ENCODE data around the gene CEP120.
A peak's percentile ranks its signal among the peaks of the same experiment; 100 is the strongest.
"Not testable (repeated sequence)": the region's sequence is repeated elsewhere in the genome, so short reads cannot be mapped to it uniquely, and the experiment has no call there.

The CEP120 gene

DNA sequence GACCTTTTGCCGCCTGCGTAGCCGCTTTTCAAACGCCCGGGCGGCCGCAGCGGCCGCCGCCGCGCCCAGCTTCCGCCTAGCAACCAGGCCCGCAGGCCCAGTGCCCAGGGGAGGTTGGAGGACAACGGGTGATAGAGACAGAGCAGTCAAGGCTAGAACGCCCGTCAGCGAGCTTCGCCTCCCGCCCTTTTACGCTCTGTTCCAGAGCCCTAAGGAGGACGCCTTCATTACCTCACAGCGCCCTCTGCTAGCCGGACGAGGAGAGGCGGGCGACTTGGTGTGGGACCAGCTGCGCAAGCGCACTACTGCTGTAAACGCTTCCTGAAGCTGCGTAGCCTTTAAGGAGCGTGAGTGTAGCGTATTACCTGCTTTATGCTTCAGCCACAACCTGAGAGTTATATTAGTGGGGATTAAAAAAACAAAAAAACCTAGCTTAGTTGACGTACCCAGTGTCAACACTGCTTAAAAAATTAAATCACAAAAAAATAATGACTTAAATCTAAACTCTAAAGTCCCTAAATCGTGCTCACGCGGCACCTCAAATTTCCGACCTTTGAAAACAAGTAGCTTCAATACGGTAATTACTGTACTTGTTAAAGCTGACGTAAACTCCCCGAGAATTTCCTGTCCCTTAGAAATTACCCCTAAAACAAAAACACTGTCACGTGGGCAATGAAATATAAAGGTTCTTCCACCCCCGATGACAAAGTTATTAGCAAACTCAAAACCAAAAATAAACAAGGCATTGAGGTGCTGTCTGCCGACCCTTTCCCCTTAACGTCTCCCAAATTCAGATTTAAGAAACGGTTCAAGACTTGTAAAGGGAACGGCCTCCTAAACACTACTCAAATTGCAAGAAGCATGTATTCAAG, at the start of gene CEP120:
Gene CEP120 (minus strand): TSS at position 126 of the 872 bp plus-strand sequence. CDS start 405 bp downstream, outside the sequence.
- H3K9me3 ChIP-seq (ENCODE audit: low read length): no peaks in the 10 kb centered on the region
- peak within 1 kb of the TSS; percentile 67 for H3K27ac ChIP-seq (ENCODE audit: low read depth, low read length)
- H3K9ac ChIP-seq (ENCODE audit: low read length): peak within 1 kb of the TSS; percentile 68
- peak within 1 kb of the TSS; percentile 79 to 94 for H3K4me3 ChIP-seq (ENCODE audit: low read depth in 1 of 2, low read length in 2 of 2)
- H3K27me3 ChIP-seq (ENCODE audit: control insufficient read depth in 1 of 2, insufficient read depth in 2 of 2, low read length in 2 of 2): no peaks in the 10 kb centered on the region
- peaks cover 7% of the 10 kb centered on the region for H3K4me1 ChIP-seq (ENCODE audit: insufficient read depth, low read length)
- H3K36me3 ChIP-seq (ENCODE audit: insufficient read depth, low read length): peaks cover under 1% of the 10 kb centered on the region

DNA sequence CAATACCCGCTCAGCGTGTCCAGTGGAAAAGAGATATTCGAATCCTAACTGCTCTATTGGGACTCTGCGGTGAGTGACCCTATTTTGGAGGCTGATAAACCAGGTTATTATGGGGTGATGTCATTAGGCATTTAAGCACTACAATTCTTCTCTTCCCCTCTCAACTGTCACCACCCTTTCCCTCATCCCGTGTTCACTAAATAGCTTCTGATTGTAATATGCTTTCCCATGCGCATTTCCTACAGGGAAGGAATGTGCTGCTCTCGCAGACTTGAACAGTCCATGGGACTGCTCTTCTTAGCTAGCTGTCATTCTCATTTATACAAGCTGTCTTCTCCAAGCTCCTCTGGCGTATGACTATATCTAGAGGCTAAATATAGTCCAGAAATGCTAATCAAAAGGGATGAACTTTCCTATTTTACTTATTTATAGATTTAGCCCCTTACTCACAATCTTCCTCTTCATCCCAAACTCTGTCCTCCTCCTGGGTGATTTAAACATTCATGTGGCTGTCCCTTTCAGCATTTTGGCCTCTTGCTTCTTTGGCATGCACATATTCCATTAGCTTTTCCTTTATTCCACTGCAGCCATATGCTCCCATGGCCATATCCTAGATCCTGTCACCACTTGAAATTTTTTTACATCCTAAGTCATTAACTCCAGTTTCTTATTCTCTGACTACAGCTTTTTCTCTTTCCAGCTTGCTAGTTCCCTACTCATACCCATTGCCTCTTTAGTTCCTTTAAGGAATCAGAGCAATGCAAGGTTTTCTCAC, 49.1 kb upstream of the CEP120 start:
- Histone ChIP-seq H3K36me3 (ENCODE audit: insufficient read depth, low read length) (no peaks in the 10 kb centered on the region), H3K9me3 (ENCODE audit: low read length) (no peaks in the 10 kb centered on the region), H3K27ac (ENCODE audit: low read depth, low read length) (no peak overlapping the region), H3K4me1 (ENCODE audit: insufficient read depth, low read length) (no peaks in the 10 kb centered on the region), H3K9ac (ENCODE audit: low read length) (no peak overlapping the region), H3K27me3 (ENCODE audit: control insufficient read depth in 1 of 2, insufficient read depth in 2 of 2, low read length in 2 of 2) (no peaks in the 10 kb centered on the region), H3K4me3 (ENCODE audit: low read depth in 1 of 2, low read length in 2 of 2) (no peak overlapping the region)

DNA sequence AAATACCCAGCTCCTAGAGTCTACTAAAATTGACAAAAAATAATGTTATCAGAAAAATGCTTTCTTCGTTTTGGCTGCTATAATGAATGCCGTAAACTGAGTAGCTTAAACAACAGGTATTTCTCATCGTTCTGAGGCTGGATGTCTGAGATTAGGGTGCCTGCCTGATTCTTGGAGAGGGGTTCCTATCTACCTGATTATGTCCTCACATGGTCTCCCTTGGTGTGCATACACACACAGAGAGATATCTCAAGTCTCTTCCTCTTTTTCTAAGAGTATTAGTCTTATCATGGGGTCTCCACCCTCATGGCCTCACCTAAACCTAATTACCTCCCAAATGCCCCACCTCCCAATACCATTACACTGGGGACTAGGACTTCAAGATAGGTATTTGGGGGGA, 48.2 kb upstream of the CEP120 start:
- no peak overlapping the region for H3K4me3 ChIP-seq (ENCODE audit: low read depth in 1 of 2, low read length in 2 of 2)
- no peak overlapping the region for H3K9ac ChIP-seq (ENCODE audit: low read length)
- H3K36me3 ChIP-seq (ENCODE audit: insufficient read depth, low read length): no peaks in the 10 kb centered on the region
- no peaks in the 10 kb centered on the region for H3K4me1 ChIP-seq (ENCODE audit: insufficient read depth, low read length)
- no peaks in the 10 kb centered on the region for H3K27me3 ChIP-seq (ENCODE audit: control insufficient read depth in 1 of 2, insufficient read depth in 2 of 2, low read length in 2 of 2)
- H3K27ac ChIP-seq (ENCODE audit: low read depth, low read length): no peak overlapping the region
- H3K9me3 ChIP-seq (ENCODE audit: low read length): no peaks in the 10 kb centered on the region

DNA sequence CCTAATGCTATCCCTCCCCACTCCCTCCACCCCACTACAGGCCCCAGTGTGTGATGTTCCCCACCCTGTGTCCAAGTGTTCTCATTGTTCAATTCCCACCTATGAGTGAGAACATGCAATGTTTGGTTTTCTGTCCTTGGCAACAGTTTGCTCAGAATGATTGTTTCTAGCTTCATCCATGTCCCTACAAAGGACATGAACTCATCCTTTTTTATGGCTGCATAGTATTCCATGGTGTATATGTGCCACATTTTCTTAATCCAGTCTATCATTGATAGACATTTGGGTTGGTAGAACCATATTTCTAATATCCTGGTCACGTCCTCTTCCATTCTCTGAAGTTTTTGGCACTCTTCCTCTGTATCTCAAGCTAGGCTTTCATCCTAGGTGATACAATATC, 43.6 kb upstream of the CEP120 start:
- H3K27ac ChIP-seq (ENCODE audit: low read depth, low read length); H3K4me1 ChIP-seq (ENCODE audit: insufficient read depth, low read length); H3K27me3 ChIP-seq (ENCODE audit: control insufficient read depth in 1 of 2, insufficient read depth in 2 of 2, low read length in 2 of 2); H3K4me3 ChIP-seq (ENCODE audit: low read depth in 1 of 2, low read length in 2 of 2); H3K9ac ChIP-seq (ENCODE audit: low read length); H3K36me3 ChIP-seq (ENCODE audit: insufficient read depth, low read length); H3K9me3 ChIP-seq (ENCODE audit: low read length): not testable (repeated sequence)

DNA sequence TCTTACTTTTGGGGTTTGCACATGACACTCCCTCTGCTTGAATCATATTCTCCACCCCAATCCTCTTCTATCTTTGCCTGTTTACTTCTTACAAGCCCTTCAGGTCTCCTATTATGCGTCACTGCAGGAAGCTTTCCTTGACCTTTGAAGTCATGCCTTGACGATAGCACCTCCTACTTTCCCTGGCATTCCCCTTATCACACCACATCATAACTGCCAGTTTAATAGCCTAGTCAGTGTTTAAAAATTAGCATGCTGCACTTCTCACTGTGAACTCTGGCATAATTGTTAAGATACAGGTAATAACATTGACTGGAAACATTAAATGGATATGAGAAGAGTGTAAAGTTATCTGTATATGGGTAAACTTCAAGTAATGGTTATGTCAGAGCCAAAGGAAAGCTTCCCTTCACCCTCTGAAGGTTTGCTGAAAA, 37.1 kb upstream of the CEP120 start:
- H3K27ac ChIP-seq (ENCODE audit: low read depth, low read length): no peak overlapping the region
- H3K4me3 ChIP-seq (ENCODE audit: low read depth in 1 of 2, low read length in 2 of 2): no peak overlapping the region
- no peaks in the 10 kb centered on the region for H3K9me3 ChIP-seq (ENCODE audit: low read length)
- no peak overlapping the region for H3K9ac ChIP-seq (ENCODE audit: low read length)
- no peaks in the 10 kb centered on the region for H3K4me1 ChIP-seq (ENCODE audit: insufficient read depth, low read length)
- H3K27me3 ChIP-seq (ENCODE audit: control insufficient read depth in 1 of 2, insufficient read depth in 2 of 2, low read length in 2 of 2): no peaks in the 10 kb centered on the region
- no peaks in the 10 kb centered on the region for H3K36me3 ChIP-seq (ENCODE audit: insufficient read depth, low read length)

DNA sequence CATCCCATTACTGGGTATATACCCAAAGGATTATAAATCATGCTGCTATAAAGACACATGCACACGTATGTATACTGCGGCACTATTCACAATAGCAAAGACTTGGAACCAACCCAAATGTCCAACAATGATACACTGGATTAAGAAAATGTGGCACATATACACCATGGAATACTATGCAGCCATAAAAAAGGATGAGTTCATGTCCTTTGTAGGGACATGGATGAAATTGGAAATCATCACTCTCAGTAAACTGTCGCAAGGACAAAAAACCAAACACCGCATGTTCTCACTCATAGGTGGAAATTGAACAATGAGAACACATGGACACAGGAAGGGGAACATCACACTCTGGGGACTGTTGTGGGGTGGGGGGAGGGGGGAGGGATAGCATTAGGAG, 35.8 kb upstream of the CEP120 start:
- not testable (repeated sequence) for H3K36me3 ChIP-seq (ENCODE audit: insufficient read depth, low read length); H3K4me1 ChIP-seq (ENCODE audit: insufficient read depth, low read length); H3K9ac ChIP-seq (ENCODE audit: low read length); H3K9me3 ChIP-seq (ENCODE audit: low read length); H3K4me3 ChIP-seq (ENCODE audit: low read depth in 1 of 2, low read length in 2 of 2); H3K27ac ChIP-seq (ENCODE audit: low read depth, low read length); H3K27me3 ChIP-seq (ENCODE audit: control insufficient read depth in 1 of 2, insufficient read depth in 2 of 2, low read length in 2 of 2)

DNA sequence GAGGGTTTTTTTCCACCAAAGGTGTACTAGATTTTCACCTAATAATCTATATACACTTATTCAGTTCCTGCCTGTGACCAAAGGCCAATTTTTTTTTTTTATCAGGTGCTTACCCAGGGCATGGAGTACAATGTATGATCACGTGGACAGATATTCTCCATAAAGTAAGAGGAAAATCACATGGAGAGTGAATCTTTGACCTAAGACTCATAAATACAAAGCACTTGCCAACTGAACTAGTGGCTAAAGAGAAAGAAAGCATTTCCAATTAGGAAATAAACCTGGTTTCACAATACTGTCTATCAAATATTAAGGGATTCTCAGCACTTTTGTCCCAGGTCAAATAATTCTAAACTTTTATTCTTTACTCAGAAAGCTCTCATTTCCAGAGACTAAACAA, 33.0 kb upstream of the CEP120 start:
- Histone ChIP-seq H3K4me1 (ENCODE audit: insufficient read depth, low read length) (no peaks in the 10 kb centered on the region), H3K9me3 (ENCODE audit: low read length) (no peaks in the 10 kb centered on the region), H3K36me3 (ENCODE audit: insufficient read depth, low read length) (no peaks in the 10 kb centered on the region), H3K27ac (ENCODE audit: low read depth, low read length) (no peak overlapping the region), H3K9ac (ENCODE audit: low read length) (no peak overlapping the region), H3K27me3 (ENCODE audit: control insufficient read depth in 1 of 2, insufficient read depth in 2 of 2, low read length in 2 of 2) (no peaks in the 10 kb centered on the region), H3K4me3 (ENCODE audit: low read depth in 1 of 2, low read length in 2 of 2) (no peak overlapping the region)

DNA sequence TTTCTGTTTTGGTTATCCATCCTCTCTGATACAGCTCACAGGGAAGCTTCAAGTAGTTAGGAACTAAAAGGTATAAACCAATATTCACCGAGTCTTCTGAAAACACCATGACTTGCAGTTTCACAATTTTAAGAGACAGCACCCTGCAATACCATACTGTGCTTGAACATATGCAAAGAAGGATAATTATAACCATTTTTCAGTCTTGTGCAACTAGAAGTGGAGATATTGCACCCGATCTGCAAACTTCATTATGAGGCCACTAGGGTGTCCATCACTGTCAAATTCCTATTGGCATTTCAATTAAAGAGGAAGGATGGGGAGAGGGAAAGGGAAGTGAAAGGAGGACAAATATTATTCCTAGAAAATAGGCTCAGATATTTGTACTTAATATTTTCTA, 32.4 kb upstream of the CEP120 start:
- no peak overlapping the region for H3K27ac ChIP-seq (ENCODE audit: low read depth, low read length)
- no peaks in the 10 kb centered on the region for H3K27me3 ChIP-seq (ENCODE audit: control insufficient read depth in 1 of 2, insufficient read depth in 2 of 2, low read length in 2 of 2)
- no peaks in the 10 kb centered on the region for H3K36me3 ChIP-seq (ENCODE audit: insufficient read depth, low read length)
- H3K4me3 ChIP-seq (ENCODE audit: low read depth in 1 of 2, low read length in 2 of 2): no peak overlapping the region
- H3K9me3 ChIP-seq (ENCODE audit: low read length): no peaks in the 10 kb centered on the region
- no peaks in the 10 kb centered on the region for H3K4me1 ChIP-seq (ENCODE audit: insufficient read depth, low read length)
- no peak overlapping the region for H3K9ac ChIP-seq (ENCODE audit: low read length)

DNA sequence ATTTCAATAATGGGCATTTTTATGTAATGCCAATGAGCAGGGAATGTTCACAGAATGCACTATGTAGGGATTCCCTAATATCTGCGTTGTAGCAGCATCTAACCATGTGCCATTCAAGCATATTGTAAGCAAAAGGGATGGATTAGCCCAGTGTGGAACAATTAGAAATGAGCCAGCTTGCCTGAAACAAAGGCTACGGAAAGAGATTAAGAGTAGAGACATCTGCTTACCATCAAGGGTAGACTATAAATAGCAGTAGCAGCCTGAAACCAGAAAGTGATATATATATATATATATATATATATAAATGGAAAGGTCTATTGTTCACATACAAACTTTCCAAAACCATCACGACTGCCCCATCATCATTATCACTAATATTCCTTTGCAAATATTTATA, 31.9 kb upstream of the CEP120 start:
- Histone ChIP-seq H3K36me3 (ENCODE audit: insufficient read depth, low read length) (no peaks in the 10 kb centered on the region), H3K4me3 (ENCODE audit: low read depth in 1 of 2, low read length in 2 of 2) (no peak overlapping the region), H3K9ac (ENCODE audit: low read length) (no peak overlapping the region), H3K4me1 (ENCODE audit: insufficient read depth, low read length) (no peaks in the 10 kb centered on the region), H3K27me3 (ENCODE audit: control insufficient read depth in 1 of 2, insufficient read depth in 2 of 2, low read length in 2 of 2) (no peaks in the 10 kb centered on the region), H3K27ac (ENCODE audit: low read depth, low read length) (no peak overlapping the region), H3K9me3 (ENCODE audit: low read length) (no peaks in the 10 kb centered on the region)

DNA sequence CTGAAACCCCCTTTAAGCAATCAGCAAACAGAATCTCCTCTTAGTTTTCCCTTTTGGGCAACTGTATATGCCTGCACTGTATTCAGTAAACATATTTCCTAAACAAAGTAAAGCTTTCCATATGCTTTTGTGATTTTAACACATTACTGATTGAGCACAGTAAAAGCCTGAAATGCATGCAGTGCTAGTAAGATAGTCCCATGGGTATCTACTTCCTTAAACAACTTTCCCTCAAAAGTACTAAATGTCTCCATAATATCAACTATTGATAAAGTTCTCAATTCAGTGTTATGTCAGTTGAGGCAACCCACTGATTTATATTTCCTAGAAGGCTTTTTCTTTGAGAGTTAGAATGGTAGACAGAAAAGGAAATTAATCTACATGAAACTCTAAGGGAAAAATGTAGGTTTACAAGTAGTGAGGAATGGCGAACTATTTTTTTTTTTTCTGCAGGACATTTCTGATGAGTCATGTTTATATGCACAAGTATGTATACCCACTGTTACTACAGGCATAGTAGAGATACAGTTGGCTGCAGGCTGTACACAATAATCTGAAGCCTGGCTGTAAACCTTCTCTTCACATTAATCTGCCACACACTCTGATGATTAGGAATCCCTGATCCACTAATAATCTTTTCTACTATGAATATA, 31.2 kb upstream of the CEP120 start:
- H3K36me3 ChIP-seq (ENCODE audit: insufficient read depth, low read length): no peaks in the 10 kb centered on the region
- no peak overlapping the region for H3K27ac ChIP-seq (ENCODE audit: low read depth, low read length)
- H3K4me3 ChIP-seq (ENCODE audit: low read depth in 1 of 2, low read length in 2 of 2): no peak overlapping the region
- no peak overlapping the region for H3K9ac ChIP-seq (ENCODE audit: low read length)
- no peaks in the 10 kb centered on the region for H3K27me3 ChIP-seq (ENCODE audit: control insufficient read depth in 1 of 2, insufficient read depth in 2 of 2, low read length in 2 of 2)
- H3K4me1 ChIP-seq (ENCODE audit: insufficient read depth, low read length): no peaks in the 10 kb centered on the region
- no peaks in the 10 kb centered on the region for H3K9me3 ChIP-seq (ENCODE audit: low read length)

DNA sequence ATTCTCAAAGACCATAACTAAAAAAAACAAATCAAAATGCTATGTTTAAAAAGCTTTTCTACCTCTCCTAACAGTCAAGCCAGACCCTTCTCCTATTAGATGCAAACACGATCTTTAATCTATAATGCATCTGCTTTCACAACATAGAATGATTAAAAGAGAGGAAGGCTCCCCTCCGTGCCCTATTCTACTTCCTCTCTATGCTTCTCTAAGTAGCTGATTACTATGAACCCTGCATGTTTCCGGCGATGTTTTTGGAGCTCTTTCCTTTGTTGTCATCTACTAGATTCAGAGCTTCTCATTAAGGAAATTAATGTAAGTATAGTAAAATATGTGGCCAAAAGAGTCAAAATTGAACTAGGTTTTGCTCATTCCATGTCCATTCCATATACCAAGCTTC, 29.2 kb upstream of the CEP120 start:
- Histone ChIP-seq H3K9me3 (ENCODE audit: low read length) (no peaks in the 10 kb centered on the region), H3K36me3 (ENCODE audit: insufficient read depth, low read length) (no peaks in the 10 kb centered on the region), H3K27ac (ENCODE audit: low read depth, low read length) (no peak overlapping the region), H3K4me3 (ENCODE audit: low read depth in 1 of 2, low read length in 2 of 2) (no peak overlapping the region), H3K4me1 (ENCODE audit: insufficient read depth, low read length) (no peaks in the 10 kb centered on the region), H3K27me3 (ENCODE audit: control insufficient read depth in 1 of 2, insufficient read depth in 2 of 2, low read length in 2 of 2) (no peaks in the 10 kb centered on the region), H3K9ac (ENCODE audit: low read length) (no peak overlapping the region)
